ENCODE measurements around the gene FRK. TPM values are rescaled to one million over a fixed set of nuclear protein-coding genes. Genes with fewer than 3 reads are reported as not detected.
"Not testable (repeated sequence)": the region's sequence is repeated elsewhere in the genome, so short reads cannot be mapped to it uniquely, and the experiment has no call there.

Gene FRK, protein sequence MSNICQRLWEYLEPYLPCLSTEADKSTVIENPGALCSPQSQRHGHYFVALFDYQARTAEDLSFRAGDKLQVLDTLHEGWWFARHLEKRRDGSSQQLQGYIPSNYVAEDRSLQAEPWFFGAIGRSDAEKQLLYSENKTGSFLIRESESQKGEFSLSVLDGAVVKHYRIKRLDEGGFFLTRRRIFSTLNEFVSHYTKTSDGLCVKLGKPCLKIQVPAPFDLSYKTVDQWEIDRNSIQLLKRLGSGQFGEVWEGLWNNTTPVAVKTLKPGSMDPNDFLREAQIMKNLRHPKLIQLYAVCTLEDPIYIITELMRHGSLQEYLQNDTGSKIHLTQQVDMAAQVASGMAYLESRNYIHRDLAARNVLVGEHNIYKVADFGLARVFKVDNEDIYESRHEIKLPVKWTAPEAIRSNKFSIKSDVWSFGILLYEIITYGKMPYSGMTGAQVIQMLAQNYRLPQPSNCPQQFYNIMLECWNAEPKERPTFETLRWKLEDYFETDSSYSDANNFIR
- total RNA-seq = under 0.01 TPM in 2 replicates

DNA sequence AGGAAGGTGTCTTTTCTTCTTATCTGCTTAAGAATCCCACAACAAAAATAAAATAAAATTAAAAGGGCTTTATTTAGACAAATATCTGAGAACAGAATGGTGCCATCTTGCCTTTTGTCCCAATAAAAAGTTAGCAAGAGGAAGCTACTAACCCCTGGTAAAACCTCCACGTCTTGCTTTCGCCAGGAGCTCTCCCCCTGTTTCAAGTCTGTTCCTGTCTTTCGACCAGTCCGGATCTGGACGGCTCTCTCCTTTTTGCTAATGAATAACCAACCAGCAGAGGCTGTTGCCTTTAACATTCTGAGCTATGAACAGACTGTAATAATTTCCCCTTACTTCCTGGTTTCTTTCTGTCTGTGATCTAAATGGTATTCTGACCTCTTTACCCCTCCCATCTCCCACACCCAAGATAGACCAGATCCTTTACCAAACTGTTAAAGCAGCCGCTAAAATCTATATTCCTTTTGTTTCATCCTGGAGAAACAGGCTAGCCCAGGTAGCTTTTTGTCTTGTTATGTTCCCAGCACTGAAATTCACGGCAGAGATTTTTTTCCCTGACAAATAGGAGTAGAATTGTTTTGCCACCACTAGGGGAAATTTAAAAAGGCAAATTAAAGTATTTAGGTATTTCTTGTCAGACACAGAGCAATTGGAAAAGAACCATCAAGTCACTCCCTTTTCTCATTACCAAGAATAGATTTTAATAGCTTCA lies at the start of gene FRK:
TSS of gene FRK (minus strand) at position 320 of the 712 bp plus-strand sequence. CDS start 580 bp downstream, outside the sequence.
- DNase-seq (ENCODE audit: low read depth in 2 of 2) = peak; percentile 15 to 35

DNA sequence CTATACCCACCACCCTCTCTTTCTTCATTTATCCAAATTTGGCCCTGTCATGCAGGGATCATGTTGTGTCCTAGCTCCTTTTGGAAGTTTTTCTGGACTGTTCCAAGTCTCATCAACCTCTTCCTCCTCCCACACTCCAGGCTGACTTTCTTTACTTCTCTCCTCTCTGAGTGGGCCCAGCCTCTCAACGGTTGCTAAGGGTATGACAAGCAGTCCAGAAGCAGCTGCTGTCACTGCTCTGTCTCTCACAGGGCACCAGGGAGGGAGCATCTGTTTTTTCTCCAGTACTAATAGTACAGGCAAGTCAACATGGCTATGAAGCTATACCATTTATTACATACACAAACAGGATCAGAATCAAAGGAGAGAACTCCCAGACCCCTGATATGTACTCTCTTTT lies 48.1 kb upstream of the FRK start:
- no peak for DNase-seq (ENCODE audit: low read depth in 2 of 2)

DNA sequence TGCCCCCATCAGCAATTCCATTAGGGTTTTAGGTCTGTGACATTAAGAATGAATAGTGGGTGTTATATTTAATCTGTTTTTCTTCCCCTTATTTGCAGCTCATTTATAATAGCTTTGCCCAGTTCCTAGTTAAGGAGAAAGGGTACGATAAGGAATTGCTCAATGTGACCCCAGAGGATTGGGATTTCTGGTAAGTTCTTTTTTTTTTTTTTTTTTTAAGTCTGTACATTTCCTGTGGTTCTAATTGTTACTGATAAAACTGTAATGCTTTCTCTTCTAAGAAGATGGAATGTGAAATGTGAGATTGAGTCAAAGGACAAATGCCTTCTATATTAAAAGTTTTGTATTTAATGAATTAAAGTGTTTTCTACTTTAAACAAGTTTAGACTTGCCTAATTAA lies 45.5 kb upstream of the FRK start:
- DNase-seq (ENCODE audit: low read depth in 2 of 2) = no peak

DNA sequence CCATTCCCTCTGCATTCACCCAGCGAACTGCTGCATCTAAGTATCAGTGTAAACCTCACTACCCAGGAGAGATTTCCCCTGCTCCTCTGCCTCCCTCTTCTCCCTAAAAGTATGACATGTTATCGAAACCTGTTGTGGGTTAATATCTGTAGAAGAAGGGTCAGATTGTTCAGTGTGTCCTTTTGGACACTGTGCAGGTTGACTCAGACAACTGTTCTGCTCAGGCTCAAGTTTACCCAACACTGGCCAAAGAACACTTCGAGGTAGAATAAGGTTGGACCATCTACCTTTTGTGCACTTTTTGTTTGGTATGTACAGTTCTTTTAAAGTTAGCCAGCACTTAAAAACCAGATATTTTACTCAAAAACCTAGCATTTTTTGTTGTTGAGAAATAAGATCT lies 44.6 kb upstream of the FRK start:
- no peak for DNase-seq (ENCODE audit: low read depth in 2 of 2)

DNA sequence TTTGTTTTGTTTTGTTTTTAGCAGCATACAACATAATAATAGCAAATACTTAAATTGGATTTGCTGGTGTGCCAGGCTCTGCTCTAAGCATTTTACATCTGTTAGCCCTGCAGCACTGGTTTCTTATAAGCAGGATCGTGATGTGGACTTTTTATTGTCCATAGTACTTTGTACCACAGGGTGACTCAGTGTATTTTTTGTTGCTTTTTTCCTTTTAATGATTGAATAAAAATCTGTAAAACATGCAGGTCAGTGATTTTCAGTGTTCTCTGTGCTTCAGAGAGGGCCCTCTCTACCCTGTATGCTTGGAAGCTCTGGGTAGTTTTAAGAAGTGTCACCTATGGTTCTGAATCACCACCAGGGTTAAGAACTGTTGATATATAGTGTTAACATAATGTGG lies 43.9 kb upstream of the FRK start:
- DNase-seq (ENCODE audit: low read depth in 2 of 2) = no peak

DNA sequence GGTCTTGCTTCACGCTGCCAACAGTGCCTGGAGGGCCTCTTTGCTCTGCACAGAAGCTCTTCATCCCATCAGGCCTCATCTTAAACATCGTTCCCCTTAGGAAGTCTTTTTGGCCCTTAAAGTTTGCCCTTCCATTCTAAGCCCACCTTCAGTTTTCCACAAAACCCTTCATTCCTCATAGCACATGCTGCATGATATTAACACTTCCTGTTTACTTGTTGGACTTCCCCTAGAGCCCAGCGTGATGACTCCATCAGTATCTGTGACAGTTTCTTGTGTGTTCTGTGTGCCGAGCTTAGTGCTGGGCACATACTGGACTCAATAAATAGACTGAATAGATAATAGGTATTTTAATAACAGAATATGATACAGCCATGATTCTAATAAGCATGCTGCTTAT lies 42.2 kb upstream of the FRK start:
- peak in 1 of 2 donors; percentile 22 for DNase-seq (ENCODE audit: low read depth in 2 of 2)

DNA sequence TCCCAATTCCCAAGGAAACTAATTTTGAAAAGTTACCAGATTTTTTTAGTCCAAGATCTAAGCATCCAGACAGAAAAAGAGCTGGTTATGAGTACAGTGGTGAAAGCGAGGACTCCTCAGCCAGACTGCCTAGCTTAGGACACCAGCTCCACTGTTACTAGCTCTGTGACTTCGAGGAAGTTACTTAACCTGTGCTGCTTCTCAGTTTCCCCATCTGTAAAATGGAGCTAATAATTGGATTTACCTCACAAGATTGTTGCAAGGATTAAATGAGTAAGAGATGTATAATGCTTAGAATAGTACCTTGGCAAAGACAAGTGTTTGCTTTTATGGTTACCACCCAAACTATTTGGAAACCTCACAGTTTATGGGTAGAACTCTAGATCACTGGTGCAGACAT lies 41.1 kb upstream of the FRK start:
- no peak for DNase-seq (ENCODE audit: low read depth in 2 of 2)

DNA sequence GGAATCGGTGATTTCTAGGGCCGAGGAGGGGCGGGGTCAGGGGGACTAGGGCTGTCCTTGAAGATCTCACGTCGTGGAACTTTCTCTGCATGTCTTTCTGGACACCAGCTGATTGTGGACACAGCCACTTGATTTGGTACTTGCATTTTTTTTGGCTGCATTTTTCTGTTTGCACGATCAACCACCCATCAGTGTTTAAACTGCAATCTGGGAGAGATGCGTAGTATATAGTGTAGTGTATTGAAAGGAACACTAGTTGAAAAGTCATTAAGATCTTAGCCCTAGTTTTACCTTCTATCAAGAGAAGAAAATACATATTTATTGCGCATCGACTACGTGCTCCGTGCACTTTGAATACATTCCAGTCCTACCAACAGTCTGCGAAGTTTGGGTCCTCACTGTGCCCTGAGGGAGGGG lies 40.6 kb upstream of the FRK start:
- DNase-seq (ENCODE audit: low read depth in 2 of 2) = no peak

DNA sequence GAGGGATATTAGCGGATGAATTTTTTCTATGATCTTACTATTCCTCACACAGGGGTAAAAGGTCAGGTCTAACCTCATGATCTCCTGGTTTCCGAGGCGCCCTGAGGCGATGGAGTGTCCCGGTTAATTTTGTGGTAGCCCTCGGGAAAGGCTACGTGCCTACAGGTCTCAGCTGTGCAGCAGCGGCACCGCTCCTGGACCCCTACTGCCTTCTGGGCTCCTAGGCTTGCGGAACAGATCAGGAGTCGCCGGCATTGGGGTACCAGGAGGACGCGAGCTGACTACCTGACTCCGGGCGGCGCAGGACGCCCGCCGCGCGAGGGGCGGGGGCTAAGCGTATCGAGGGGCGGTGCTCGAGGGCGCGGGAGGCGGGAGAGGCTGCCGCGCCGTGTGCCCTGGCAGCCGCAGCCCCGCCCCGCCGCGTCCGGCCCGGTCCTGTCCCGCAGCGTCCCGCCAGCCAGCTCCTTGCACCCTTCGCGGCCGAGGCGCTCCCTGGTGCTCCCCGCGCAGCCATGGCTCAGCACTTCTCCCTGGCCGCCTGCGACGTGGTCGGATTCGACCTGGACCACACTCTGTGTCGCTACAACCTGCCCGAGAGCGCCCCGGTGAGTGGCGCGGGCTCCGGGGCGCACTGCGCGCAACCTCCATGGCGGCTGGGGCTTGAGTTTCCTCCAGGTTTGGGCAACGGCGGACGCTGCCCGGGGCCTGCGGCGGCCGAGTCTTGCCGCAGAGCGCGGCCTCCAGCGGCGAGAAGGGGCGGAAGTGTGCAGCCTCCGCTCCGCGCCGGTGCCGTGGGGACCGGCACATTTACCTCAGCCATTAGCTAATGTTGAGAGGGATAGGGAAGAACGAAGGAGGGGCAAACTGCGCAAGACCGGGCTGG lies 40.0 kb upstream of the FRK start, which contains the start of gene NT5DC1:
TSS of gene NT5DC1 (plus strand) at position 435 of the 883 bp plus-strand sequence. CDS start at position 513, 78 bp downstream.
- peak; percentile 71 to 75 for DNase-seq (ENCODE audit: low read depth in 2 of 2)

DNA sequence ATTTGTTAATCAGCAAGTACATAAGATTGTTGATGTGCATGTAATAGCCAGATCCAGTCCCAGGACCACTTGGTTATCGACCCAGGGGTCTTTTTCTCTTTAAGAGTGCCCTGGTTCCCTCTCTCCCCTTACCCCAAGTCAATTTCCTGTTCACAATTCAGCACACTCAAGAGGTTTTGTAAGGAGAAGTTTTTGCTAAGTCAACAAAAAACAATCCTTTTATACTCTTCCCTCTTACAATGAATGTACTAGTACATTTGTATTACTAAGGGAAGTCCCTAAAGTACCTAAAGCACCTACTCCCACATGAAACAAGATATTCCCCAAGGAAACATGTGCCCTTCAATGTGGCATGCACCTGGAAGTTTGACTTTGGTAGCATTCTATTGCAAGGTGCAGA lies 38.3 kb upstream of the FRK start:
- DNase-seq (ENCODE audit: low read depth in 2 of 2) = no peak

DNA sequence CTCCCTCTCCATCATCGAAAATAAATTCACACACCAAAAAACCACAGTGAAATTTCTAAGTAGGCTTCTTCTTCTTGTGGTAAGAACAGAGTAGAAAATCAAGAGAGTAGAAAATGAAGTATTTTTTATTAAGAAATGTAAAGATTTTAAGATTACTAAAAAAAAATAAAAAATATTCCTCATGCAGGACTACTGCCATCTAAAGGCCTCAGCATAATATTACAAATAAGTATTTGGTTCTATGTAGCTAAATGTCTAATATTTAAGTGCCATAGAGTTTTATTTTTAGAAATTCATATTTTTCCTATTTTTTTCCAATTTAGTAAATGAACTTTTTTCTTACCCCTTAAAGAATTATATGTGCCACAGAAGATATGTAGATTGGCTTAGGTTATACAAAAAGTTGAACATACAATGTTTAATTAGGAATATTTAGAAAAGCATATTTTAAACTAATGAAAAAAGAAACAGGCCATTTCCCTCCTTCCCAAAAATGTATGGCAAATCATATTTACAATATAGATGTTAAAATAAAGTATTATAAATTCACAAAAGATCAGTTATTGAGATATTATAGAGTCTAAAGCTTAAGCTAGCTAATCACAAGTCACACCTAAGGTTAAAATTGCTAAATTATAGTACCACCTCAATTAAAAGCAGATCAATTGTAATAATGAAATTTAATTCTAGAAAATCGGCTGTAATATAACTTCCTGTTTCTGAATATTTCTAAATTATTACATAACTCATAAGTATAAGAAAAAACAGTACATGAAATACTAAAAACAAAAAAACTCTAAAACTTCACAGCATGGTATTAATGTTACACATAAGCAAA lies 36.5 kb upstream of the FRK start:
- peak; percentile 30 to 38 for DNase-seq (ENCODE audit: low read depth in 2 of 2)

DNA sequence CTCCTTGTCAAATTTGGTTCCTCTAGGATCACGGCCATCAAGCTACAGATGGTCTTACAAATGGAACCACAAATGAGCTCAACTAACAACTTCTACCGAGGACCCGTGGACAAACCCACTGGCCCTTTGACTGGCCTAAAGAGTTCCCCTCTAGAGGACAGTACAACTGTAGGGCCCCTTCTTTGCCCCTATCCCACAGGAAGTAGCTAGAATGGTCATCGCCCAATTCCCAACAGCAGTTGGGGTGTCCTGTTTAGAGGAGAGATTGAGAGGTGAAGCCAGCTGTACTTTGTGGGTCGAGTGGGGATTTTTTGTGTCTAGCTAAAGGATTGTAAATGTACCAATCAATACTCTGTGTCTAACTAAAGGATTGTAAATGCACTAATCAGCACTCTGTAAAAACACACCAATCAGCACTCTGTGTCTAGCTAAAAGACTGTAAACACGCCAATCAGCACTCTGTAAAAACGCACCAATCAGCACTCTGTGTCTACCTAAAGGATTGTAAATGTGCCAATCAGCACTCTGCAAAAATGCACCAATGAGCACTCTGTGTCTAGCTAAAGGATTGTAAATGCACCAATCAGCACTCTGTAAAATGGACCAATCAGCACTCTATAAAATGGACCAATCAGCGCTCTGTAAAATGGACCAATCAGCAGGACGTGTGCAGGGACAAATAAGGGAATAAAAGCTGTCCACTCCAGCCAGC lies 35.5 kb upstream of the FRK start:
- DNase-seq (ENCODE audit: low read depth in 2 of 2) = not testable (repeated sequence)

DNA sequence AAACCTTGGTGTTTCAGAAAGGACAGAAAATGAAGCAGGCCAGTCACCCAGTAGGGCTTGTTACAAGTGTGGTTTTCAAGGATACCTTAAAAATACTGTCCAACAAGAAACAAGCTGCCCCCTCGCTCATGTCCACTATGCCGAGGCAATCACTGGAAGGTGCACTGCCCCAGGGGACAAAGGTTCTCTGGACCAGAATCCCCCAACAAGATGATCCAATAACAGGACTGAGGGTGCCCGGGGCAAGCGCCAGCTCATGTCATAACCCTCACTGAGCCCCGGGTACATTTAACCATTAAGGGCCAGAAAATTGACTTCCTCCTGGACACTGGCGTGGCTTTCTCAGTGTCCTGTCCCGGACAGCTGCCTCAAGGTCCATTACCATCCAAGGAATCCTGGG lies 33.4 kb upstream of the FRK start:
- no peak for DNase-seq (ENCODE audit: low read depth in 2 of 2)

DNA sequence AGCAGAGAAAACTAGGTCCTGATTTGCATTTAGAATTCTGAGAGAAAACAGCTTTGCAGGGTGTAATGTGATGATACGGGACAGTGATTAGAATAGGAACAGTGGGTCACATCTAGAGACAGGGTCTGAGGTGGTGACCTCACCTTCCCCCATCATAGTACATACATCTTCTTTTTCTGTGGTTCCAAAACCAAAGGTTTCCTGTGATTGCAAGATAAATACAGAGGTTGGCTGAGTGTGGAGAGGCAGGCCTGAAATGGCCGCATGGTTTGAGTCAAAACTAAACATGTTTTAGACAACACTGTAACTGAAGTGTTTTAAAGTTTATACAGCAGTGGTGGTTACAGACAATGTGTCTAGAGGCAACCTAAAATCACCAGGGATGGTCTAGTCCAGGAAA lies 29.6 kb upstream of the FRK start:
- DNase-seq (ENCODE audit: low read depth in 2 of 2) = no peak

DNA sequence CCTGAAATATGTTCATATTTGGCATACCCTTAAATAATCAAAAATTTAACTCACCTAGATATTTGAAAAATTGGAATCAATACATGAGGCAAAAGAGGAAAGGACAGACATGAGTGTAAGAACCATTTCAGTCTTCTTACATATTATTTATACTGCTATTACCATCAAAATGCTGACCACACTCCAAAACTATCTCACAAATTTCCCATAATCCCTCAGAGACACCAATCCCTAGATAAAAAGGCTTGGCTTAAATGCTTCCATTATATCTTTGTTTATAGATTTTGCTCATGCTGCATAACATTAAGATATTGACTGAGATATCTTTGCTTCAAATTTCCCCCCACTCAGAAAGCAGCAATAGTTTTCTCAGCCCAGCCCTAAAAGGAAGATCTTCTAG lies 28.3 kb upstream of the FRK start:
- DNase-seq (ENCODE audit: low read depth in 2 of 2) = no peak

DNA sequence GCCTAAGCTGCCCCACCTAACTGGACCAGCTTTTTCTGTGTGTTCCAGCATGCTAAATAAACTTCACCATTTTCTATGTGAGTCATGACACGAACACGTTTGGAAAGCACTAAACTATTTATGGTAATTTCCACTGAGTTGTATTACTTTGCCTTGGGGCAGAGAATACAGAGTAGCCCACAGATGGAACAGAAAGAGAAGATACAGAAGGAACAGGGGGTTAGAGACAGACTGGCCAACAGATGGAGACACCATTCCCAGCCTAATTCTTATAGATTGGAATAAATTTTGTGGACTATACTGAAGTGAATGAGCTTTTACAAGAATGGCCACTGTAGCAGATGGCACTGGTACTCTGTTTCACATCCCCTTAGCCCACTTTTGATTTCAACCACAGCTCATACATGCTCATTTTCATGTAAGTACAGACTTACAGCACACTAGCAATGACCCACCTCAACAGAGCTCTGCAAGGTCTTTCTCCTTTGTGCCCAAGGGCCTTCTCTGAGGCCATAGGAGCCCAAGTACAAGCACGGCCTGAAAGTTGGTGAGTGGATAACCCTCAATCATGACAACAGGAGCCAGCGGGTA lies 26.8 kb upstream of the FRK start:
- DNase-seq (ENCODE audit: low read depth in 2 of 2) = no peak

DNA sequence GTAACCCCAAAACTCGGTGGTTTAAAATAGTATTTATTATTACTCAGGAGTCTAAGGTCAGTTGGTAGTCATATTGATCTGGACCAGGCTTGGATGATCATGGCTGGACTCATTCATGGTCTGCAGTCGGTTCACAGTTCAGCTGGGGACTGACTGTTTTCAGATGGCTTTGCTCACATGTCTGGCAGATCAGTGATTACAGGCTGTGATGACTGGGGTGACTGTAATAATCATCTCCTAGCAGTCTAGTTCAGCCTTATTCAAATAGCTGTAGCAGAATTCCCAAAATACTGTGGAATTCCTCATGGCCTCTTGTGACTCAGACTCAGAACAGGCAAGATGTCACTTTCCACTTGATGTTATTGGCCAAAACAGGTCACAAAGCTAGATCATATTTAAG lies 23.6 kb upstream of the FRK start:
- DNase-seq (ENCODE audit: low read depth in 2 of 2) = no peak

DNA sequence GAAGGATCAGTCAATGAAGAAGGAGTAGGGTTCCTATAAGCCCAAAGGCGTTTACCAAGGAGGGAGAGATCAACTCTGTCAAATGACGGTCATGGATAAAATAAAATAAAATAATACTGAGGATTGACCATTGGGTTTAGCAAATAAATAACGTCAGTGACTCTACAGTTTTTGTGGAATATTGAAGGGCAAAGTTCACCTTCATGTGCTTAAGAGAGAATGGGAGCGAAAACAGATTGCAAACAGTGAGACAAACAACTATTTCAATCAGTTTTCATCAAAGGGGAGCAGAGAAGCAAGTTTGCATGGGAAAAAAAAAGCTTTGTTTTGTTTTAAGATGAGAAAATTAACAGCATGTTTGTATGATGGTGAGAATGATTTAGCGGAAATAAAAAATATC lies 22.4 kb upstream of the FRK start:
- DNase-seq (ENCODE audit: low read depth in 2 of 2) = no peak

DNA sequence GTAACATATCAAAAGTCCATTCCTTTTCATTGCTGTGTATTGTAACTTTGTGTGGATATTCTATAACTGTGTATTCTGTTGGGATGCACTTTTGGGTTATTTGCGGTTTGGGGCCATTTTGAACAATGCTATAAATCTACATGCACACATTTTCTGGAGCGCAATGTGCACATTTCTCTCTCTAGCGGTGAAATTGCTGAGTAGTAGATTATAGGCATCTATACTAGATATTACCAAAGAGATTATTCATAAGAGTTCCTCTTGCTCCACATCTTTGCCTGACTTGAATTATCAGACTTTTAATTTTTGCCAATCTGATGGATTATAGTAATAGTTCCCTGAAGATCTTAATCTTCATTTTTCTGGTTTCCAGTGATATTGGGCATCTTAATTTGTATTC lies 18.3 kb upstream of the FRK start:
- DNase-seq (ENCODE audit: low read depth in 2 of 2) = no peak

DNA sequence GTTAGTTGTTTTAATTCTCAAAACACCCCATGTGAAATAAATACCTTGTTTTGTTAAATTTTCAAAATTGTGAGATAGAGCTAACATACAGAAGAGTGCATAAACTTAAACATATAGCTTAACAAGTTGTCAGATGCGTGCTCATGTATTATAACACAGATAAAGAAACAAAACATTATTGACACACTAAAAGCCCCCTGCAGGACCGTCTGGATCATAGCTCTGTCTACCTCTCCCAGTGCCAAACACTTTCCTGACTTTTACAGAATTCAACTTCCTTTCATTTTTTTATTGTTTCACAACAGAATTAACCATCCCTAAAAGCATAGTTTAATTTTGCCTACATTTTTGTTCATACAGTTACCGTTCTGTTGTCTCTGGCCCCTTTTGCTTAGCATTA lies 17.8 kb upstream of the FRK start:
- DNase-seq (ENCODE audit: low read depth in 2 of 2) = peak in 1 of 2 donors; percentile 12
